NB4 (cell line): ENCODE measurements around the gene MAN2C1.
A peak's percentile ranks its signal among the peaks of the same experiment; 100 is the strongest.

Experiments used
- DNase-seq: peaks from one replicate; pipeline ENCODE4 v3.0.0; 2010; ENCODE audit warnings: low read depth
- H3K4me3 ChIP-seq: one replicate; pipeline ENCODE4 v1.5.1; 2011; ENCODE audit warnings: mild to moderate bottlenecking, low read depth, low read length, moderate library complexity
- CTCF ChIP-seq: IDR thresholded peaks from one replicate; pipeline ENCODE4 v1.5.1; 2012; ENCODE audit warnings: low read depth, low read length
- MAX ChIP-seq: IDR thresholded peaks from 2 replicates; pipeline ENCODE4 v1.6.1; 2011; ENCODE audit warnings: low read depth, low read length
- MYC ChIP-seq: IDR thresholded peaks from 2 replicates; pipeline ENCODE4 v1.6.1; 2011; ENCODE audit warnings: low read depth, low read length
- POLR2A ChIP-seq: IDR thresholded peaks from 2 replicates; pipeline ENCODE4 v1.6.1; 2011; ENCODE audit warnings: mild to moderate bottlenecking; ENCODE audit not compliant: insufficient read length; ENCODE audit errors: extremely low read depth

The MAN2C1 gene

GRCh38 chr15:75360856-75361255 lies 7.6 kb downstream of the MAN2C1 start:
- TF ChIP-seq MAX: no peak
- no peak for TF ChIP-seq MYC
- no peak for TF ChIP-seq CTCF
- TF ChIP-seq POLR2A: no peak
- DNase-seq: no peak
- no peak overlapping the region for H3K4me3 ChIP-seq

GRCh38 chr15:75360391-75360790 lies 8.0 kb downstream of the MAN2C1 start:
- TF ChIP-seq MAX (no peak), MYC (no peak), POLR2A (no peak), CTCF (no peak)
- DNase-seq: peak; percentile 57
- no peak overlapping the region for H3K4me3 ChIP-seq

- DNase-seq: no peak
- H3K4me3 ChIP-seq: no peak overlapping the region
- no peak for TF ChIP-seq CTCF
- TF ChIP-seq MYC: no peak
- no peak for TF ChIP-seq MAX
- TF ChIP-seq POLR2A: no peak
These were observed 8.7 kb downstream of the MAN2C1 start for GRCh38 chr15:75359537-75360250.

- TF ChIP-seq CTCF: no peak
- no peak for TF ChIP-seq MYC
- no peak for TF ChIP-seq POLR2A
- TF ChIP-seq MAX: no peak
- no peak for DNase-seq
- H3K4me3 ChIP-seq: no peak overlapping the region
These were observed 9.5 kb downstream of the MAN2C1 start for GRCh38 chr15:75358771-75359536.

GRCh38 chr15:75357976-75358673 lies 10.3 kb downstream of the MAN2C1 start:
- TF ChIP-seq CTCF (no peak), MYC (no peak), MAX (no peak), POLR2A (no peak)
- no peak overlapping the region for H3K4me3 ChIP-seq
- no peak for DNase-seq
